ENCODE results near the gene RAB4B.
"Not testable (repeated sequence)": the region's sequence is repeated elsewhere in the genome, so short reads cannot be mapped to it uniquely, and the experiment has no call there.

RAB4B gene

GRCh38 chr19:40777937-40778705 lies at the start of gene RAB4B:
RAB4B (plus strand) TSS chr19:40778247; CDS start chr19:40778376, 129 bp downstream.
- Mint-ChIP-seq H3K4me1 (peaks cover 64% of the 10 kb centered on the region), H3K27ac (peak within 1 kb of the TSS; percentile 92 to 99), H3K27me3 (no peaks in the 10 kb centered on the region), H3K4me3 (peak within 1 kb of the TSS; percentile 89 to 95), H3K9me3 (no peaks in the 10 kb centered on the region)
- peak; percentile 85 for ATAC-seq
- peak; percentile 100 for DNase-seq

- H3K4me1 Mint-ChIP-seq, H3K4me3 Mint-ChIP-seq, H3K27ac Mint-ChIP-seq, ATAC-seq, H3K27me3 Mint-ChIP-seq, H3K9me3 Mint-ChIP-seq, DNase-seq: not testable (repeated sequence)
Measured at GRCh38 chr19:40730065-40730464, 48.0 kb upstream of the RAB4B start.

- not testable (repeated sequence) for H3K27ac Mint-ChIP-seq, H3K27me3 Mint-ChIP-seq, ATAC-seq, DNase-seq, H3K4me3 Mint-ChIP-seq, H3K9me3 Mint-ChIP-seq, H3K4me1 Mint-ChIP-seq
Measured at GRCh38 chr19:40732304-40732703, 45.7 kb upstream of the RAB4B start.

- no peak overlapping the region for H3K27ac Mint-ChIP-seq
- H3K4me1 Mint-ChIP-seq: no peaks in the 10 kb centered on the region
- H3K27me3 Mint-ChIP-seq: no peaks in the 10 kb centered on the region
- H3K4me3 Mint-ChIP-seq: no peak overlapping the region
- DNase-seq: no peak
- H3K9me3 Mint-ChIP-seq: no peaks in the 10 kb centered on the region
- no peak for ATAC-seq
Measured at GRCh38 chr19:40733149-40733548, 44.9 kb upstream of the RAB4B start.

- ATAC-seq: no peak
- Mint-ChIP-seq H3K4me3 (no peak overlapping the region), H3K27me3 (no peaks in the 10 kb centered on the region), H3K4me1 (peaks cover 12% of the 10 kb centered on the region), H3K9me3 (no peaks in the 10 kb centered on the region), H3K27ac (no peak overlapping the region)
- no peak for DNase-seq
Measured at GRCh38 chr19:40735013-40735771, 42.9 kb upstream of the RAB4B start.

- Mint-ChIP-seq H3K4me1 (peaks cover 12% of the 10 kb centered on the region), H3K27me3 (no peaks in the 10 kb centered on the region), H3K27ac (no peak overlapping the region), H3K4me3 (no peak overlapping the region), H3K9me3 (no peaks in the 10 kb centered on the region)
- DNase-seq (no peak), ATAC-seq (no peak)
Measured at GRCh38 chr19:40736661-40737060, 41.4 kb upstream of the RAB4B start.

GRCh38 chr19:40737102-40737644 lies 40.9 kb upstream of the RAB4B start:
- Mint-ChIP-seq H3K27me3 (no peaks in the 10 kb centered on the region), H3K27ac (no peak overlapping the region), H3K4me3 (no peak overlapping the region), H3K9me3 (no peaks in the 10 kb centered on the region), H3K4me1 (peaks cover 12% of the 10 kb centered on the region)
- no peak for ATAC-seq
- DNase-seq: no peak

- peak overlapping the region in 1 of 2 donors; percentile 34 for H3K27ac Mint-ChIP-seq
- H3K4me1 Mint-ChIP-seq: peaks cover 12% of the 10 kb centered on the region
- H3K27me3 Mint-ChIP-seq: no peaks in the 10 kb centered on the region
- ATAC-seq (peak; percentile 71), DNase-seq (no peak)
- no peak overlapping the region for H3K4me3 Mint-ChIP-seq
- H3K9me3 Mint-ChIP-seq: no peaks in the 10 kb centered on the region
Measured at GRCh38 chr19:40739030-40739839, 38.8 kb upstream of the RAB4B start.

- H3K27me3 Mint-ChIP-seq: no peaks in the 10 kb centered on the region
- no peak for DNase-seq
- no peak overlapping the region for H3K4me3 Mint-ChIP-seq
- H3K9me3 Mint-ChIP-seq: no peaks in the 10 kb centered on the region
- ATAC-seq: no peak
- peaks cover 12% of the 10 kb centered on the region for H3K4me1 Mint-ChIP-seq
- H3K27ac Mint-ChIP-seq: peak overlapping the region in 1 of 2 donors; percentile 80
Measured at GRCh38 chr19:40739871-40740703, 38.0 kb upstream of the RAB4B start.

- H3K9me3 Mint-ChIP-seq: no peaks in the 10 kb centered on the region
- H3K27ac Mint-ChIP-seq: no peak overlapping the region
Measured at GRCh38 chr19:40740747-40741146, 37.3 kb upstream of the RAB4B start.

GRCh38 chr19:40741527-40742390 lies 36.3 kb upstream of the RAB4B start:
- DNase-seq (no peak), ATAC-seq (no peak)
- no peaks in the 10 kb centered on the region for H3K27me3 Mint-ChIP-seq
- no peaks in the 10 kb centered on the region for H3K9me3 Mint-ChIP-seq
- H3K4me3 Mint-ChIP-seq: no peak overlapping the region
- peaks cover 12% of the 10 kb centered on the region for H3K4me1 Mint-ChIP-seq
- H3K27ac Mint-ChIP-seq: peak overlapping the region; percentile 30 to 37

More at GRCh38 chr19:40740747-40741146, 37.3 kb upstream of the RAB4B start:
- Mint-ChIP-seq H3K4me1 (peaks cover 12% of the 10 kb centered on the region), H3K4me3 (no peak overlapping the region), H3K27me3 (no peaks in the 10 kb centered on the region)
- ATAC-seq: no peak
- no peak for DNase-seq

GRCh38 chr19:40742477-40742876 lies 35.6 kb upstream of the RAB4B start:
- no peaks in the 10 kb centered on the region for H3K27me3 Mint-ChIP-seq
- DNase-seq (no peak), ATAC-seq (no peak)
- H3K27ac Mint-ChIP-seq: no peak overlapping the region
- H3K4me3 Mint-ChIP-seq: no peak overlapping the region
- peaks cover 12% of the 10 kb centered on the region for H3K4me1 Mint-ChIP-seq
- H3K9me3 Mint-ChIP-seq: no peaks in the 10 kb centered on the region

- ATAC-seq (no peak), DNase-seq (no peak)
- peaks cover 16% of the 10 kb centered on the region for H3K4me1 Mint-ChIP-seq
- no peaks in the 10 kb centered on the region for H3K9me3 Mint-ChIP-seq
- no peaks in the 10 kb centered on the region for H3K27me3 Mint-ChIP-seq
- no peak overlapping the region for H3K4me3 Mint-ChIP-seq
- no peak overlapping the region for H3K27ac Mint-ChIP-seq
Measured at GRCh38 chr19:40742886-40743285, 35.2 kb upstream of the RAB4B start.

GRCh38 chr19:40743926-40744325 lies 34.1 kb upstream of the RAB4B start:
- no peak for ATAC-seq
- DNase-seq: no peak
- Mint-ChIP-seq H3K4me3 (no peak overlapping the region), H3K9me3 (no peaks in the 10 kb centered on the region), H3K4me1 (peaks cover 24% of the 10 kb centered on the region), H3K27ac (no peak overlapping the region), H3K27me3 (no peaks in the 10 kb centered on the region)
